ENCODE measurements around the gene RBPMS2. TPM values are rescaled to one million over a fixed set of nuclear protein-coding genes. Genes with fewer than 3 reads are reported as not detected.

RBPMS2 gene
- total RNA-seq, 3 donors from 2014 or later, result 3.5 to 133 (median 6.3) TPM

- TF ChIP-seq CTCF (IDR thresholded peaks at IDR 0.05), result no peak
- no peak for DNase-seq
- Histone ChIP-seq H3K9me3 (no peaks in the 10 kb centered on the region), H3K36me3 (ENCODE audit: low read depth) (no peaks in the 10 kb centered on the region), H3K4me3 (no peak overlapping the region), H3K4me1 (ENCODE audit: low read depth) (no peaks in the 10 kb centered on the region)
- intact Hi-C loops (cut with DNase I, micrococcal nuclease), result loop anchor here in 1 of 2 donors (10.0 kb wide), 1 partner anchor 185 kb away; no protein-coding TSS in a partner anchor
- no peak for ATAC-seq
Measured at GRCh38 chr15:64720188-64720587, 55.2 kb downstream of the RBPMS2 start.

- no peaks in the 10 kb centered on the region for H3K4me1 ChIP-seq (ENCODE audit: low read depth)
- no peak overlapping the region for H3K4me3 ChIP-seq
- no peaks in the 10 kb centered on the region for H3K36me3 ChIP-seq (ENCODE audit: low read depth)
- intact Hi-C loops (cut with DNase I, micrococcal nuclease), result no loop called here
- DNase-seq (no peak), ATAC-seq (no peak)
- no peaks in the 10 kb centered on the region for H3K9me3 ChIP-seq
- TF ChIP-seq CTCF (IDR thresholded peaks at IDR 0.05), result no peak
Measured at GRCh38 chr15:64717735-64718495, 57.5 kb downstream of the RBPMS2 start.

GRCh38 chr15:64717130-64717529, 58.3 kb downstream of the RBPMS2 start:
- H3K4me1 ChIP-seq (ENCODE audit: low read depth), result no peaks in the 10 kb centered on the region
- ATAC-seq, result no peak
- no peak overlapping the region for H3K4me3 ChIP-seq
- DNase-seq, result no peak
- no peak for TF ChIP-seq CTCF (IDR thresholded peaks at IDR 0.05)
- no peaks in the 10 kb centered on the region for H3K36me3 ChIP-seq (ENCODE audit: low read depth)
- intact Hi-C loops (cut with DNase I, micrococcal nuclease), result no loop called here
- H3K9me3 ChIP-seq, result no peaks in the 10 kb centered on the region

GRCh38 chr15:64716452-64716851, 58.9 kb downstream of the RBPMS2 start:
- TF ChIP-seq CTCF (IDR thresholded peaks at IDR 0.05), result no peak
- no peak for DNase-seq
- H3K9me3 ChIP-seq, result no peaks in the 10 kb centered on the region
- H3K36me3 ChIP-seq (ENCODE audit: low read depth), result no peaks in the 10 kb centered on the region
- intact Hi-C loops (cut with DNase I, micrococcal nuclease), result no loop called here
- H3K4me3 ChIP-seq, result no peak overlapping the region
- no peaks in the 10 kb centered on the region for H3K4me1 ChIP-seq (ENCODE audit: low read depth)
- no peak for ATAC-seq

GRCh38 chr15:64713592-64713991, 61.8 kb downstream of the RBPMS2 start:
- ATAC-seq, result no peak
- Histone ChIP-seq H3K4me3 (no peak overlapping the region), H3K9me3 (no peaks in the 10 kb centered on the region), H3K4me1 (ENCODE audit: low read depth) (no peaks in the 10 kb centered on the region), H3K36me3 (ENCODE audit: low read depth) (no peaks in the 10 kb centered on the region)
- DNase-seq, result no peak
- no peak for TF ChIP-seq CTCF (IDR thresholded peaks at IDR 0.05)
- intact Hi-C loops (cut with DNase I, micrococcal nuclease), result no loop called here
